ENCODE results near the gene DOLPP1.

GRCh38 chr9:129122133-129122532, 41.2 kb downstream of the DOLPP1 start:
- TF ChIP-seq CTCF (IDR thresholded peaks at IDR 0.05) = no peak
- TF ChIP-seq POLR2A (IDR thresholded peaks at IDR 0.05) = no peak

All from esophagus squamous epithelium (tissue), 4 donors.